Subcutaneous abdominal adipose tissue (tissue), 5 donors: ENCODE data around the gene CFP.

Experiments
- H3K27ac ChIP-seq: one replicate; pipeline ENCODE4 v1.7.0; 2013; ENCODE audit warnings: low read depth, mild to moderate bottlenecking, inconsistent platforms, low read length, moderate library complexity
- H3K27me3 ChIP-seq, 5 donors: one replicate each; pipeline ENCODE4 v1.7.0; 2013; ENCODE audit warnings: low read length in 5 of 5, inconsistent platforms in 1 of 5; ENCODE audit not compliant: control insufficient read depth in 5 of 5, insufficient read depth in 4 of 5
- H3K36me3 ChIP-seq, 5 donors: one replicate each; pipeline ENCODE4 v1.7.0; 2013; ENCODE audit warnings: low read length in 5 of 5; ENCODE audit not compliant: control insufficient read depth in 5 of 5, insufficient read depth in 5 of 5
- H3K4me1 ChIP-seq, 5 donors: one replicate each; pipeline ENCODE4 v1.7.0; 2013; ENCODE audit warnings: low read length in 5 of 5, mild to moderate bottlenecking in 3 of 5, moderate library complexity in 1 of 5; ENCODE audit not compliant: control insufficient read depth in 5 of 5, insufficient read depth in 5 of 5
- H3K4me3 ChIP-seq, 5 donors: one replicate each; pipeline ENCODE4 v1.7.0; 2013; ENCODE audit warnings: low read length in 5 of 5, low read depth in 1 of 5
- H3K9ac ChIP-seq, 5 donors: one replicate each; pipeline ENCODE4 v1.7.0; 2013; ENCODE audit warnings: low read length in 5 of 5, mild to moderate bottlenecking in 4 of 5, moderate library complexity in 3 of 5
- H3K9me3 ChIP-seq, 5 donors: one replicate each; pipeline ENCODE4 v1.7.0; 2013; ENCODE audit warnings: low read length in 5 of 5; ENCODE audit not compliant: control insufficient read depth in 5 of 5
- donor health status: healthy.
- donor health status: healthy.
- donor health status: healthy.
- donor health status: healthy.
- donor health status: healthy.

CFP gene

GRCh38 chrX:47578692-47579091 lies 51.0 kb downstream of the CFP start:
- Histone ChIP-seq H3K4me3 (no peak overlapping the region), H3K36me3 (no peaks in the 10 kb centered on the region), H3K27me3 (peaks cover 8 to 35% (median 27%) of the 10 kb centered on the region in 5 donors), H3K9me3 (no peaks in the 10 kb centered on the region), H3K27ac (no peak overlapping the region), H3K4me1 (peaks cover 0 to 8% (median 2%) of the 10 kb centered on the region in 5 donors), H3K9ac (no peak overlapping the region)

DNA sequence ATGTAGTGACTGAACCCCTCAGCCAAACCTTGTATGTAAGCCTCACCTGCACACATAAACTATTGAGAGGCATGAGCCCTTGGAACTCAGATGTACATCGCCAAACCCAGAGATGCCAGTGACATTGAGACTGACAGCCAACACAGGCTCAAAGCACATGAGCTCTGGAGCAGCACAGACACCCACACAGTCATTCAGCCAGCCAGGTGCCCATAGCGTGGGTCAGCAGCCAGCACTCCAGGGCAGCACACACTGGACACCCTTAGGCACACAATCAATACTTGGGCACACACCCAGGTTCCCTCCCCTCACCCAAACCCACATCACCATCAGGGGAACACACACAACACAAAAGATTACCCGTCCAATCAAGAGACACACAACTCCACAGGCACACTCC lies 51.8 kb downstream of the CFP start:
- Histone ChIP-seq H3K27ac (no peak overlapping the region), H3K4me1 (peaks cover 0 to 10% (median 5%) of the 10 kb centered on the region in 5 donors), H3K27me3 (peaks cover 8 to 43% (median 35%) of the 10 kb centered on the region in 5 donors), H3K36me3 (no peaks in the 10 kb centered on the region), H3K4me3 (no peak overlapping the region), H3K9me3 (no peaks in the 10 kb centered on the region), H3K9ac (no peak overlapping the region)

GRCh38 chrX:47577424-47577823 lies 52.3 kb downstream of the CFP start:
- H3K27ac ChIP-seq = no peak overlapping the region

DNA sequence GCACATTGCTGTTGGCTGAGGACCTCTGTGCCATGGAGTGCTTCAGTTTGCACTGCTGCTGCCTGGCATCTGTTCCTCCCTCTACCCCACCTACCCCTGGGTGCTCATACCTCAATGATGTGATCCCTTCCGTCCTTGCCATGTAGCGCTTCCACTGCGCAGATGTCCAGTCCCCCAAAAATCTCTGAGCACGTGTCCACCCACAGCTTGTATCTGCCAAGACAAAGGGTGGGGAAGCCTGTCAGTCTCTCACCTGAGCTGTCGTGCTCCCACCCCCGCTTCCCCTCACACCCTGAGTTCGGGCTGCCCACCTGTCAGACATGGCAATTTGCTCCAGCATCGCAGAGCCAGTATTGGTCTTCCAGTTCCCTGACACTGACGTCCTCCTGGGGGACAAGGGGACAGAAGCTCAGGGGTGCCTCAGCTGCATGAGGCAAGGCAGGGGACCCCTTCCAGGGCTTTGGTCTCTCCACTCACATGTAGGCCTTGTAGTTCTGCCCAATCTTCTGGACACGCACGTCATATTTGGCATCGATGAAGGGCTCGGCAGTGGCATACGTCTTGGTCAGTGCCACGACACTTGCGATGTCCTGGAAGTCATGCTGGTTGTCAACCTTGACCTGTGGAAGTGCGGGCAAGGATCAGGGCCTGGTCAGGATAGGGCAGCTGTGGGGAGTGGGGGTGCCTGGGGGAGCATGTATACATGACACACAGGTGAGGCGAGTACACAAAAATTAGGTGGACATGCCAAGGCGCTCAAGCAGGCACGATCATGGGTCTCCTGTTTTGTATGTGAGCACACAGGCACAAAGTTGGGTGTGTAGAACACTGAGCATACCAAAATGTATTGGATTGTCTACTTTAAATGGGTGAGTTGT lies 53.5 kb downstream of the CFP start:
- Histone ChIP-seq H3K27me3 (peaks cover 8 to 52% (median 34%) of the 10 kb centered on the region in 5 donors), H3K4me3 (no peak overlapping the region), H3K27ac (no peak overlapping the region), H3K9ac (no peak overlapping the region), H3K36me3 (peaks cover 0 to 8% (median 5%) of the 10 kb centered on the region in 5 donors), H3K4me1 (peaks cover 0 to 8% (median 5%) of the 10 kb centered on the region in 5 donors), H3K9me3 (no peaks in the 10 kb centered on the region)

More at GRCh38 chrX:47577424-47577823, 52.3 kb downstream of the CFP start:
- Histone ChIP-seq H3K4me3 (no peak overlapping the region), H3K36me3 (no peaks in the 10 kb centered on the region), H3K9me3 (no peaks in the 10 kb centered on the region), H3K9ac (no peak overlapping the region), H3K27me3 (peaks cover 8 to 44% (median 38%) of the 10 kb centered on the region in 5 donors), H3K4me1 (peaks cover 0 to 10% (median 5%) of the 10 kb centered on the region in 5 donors)

DNA sequence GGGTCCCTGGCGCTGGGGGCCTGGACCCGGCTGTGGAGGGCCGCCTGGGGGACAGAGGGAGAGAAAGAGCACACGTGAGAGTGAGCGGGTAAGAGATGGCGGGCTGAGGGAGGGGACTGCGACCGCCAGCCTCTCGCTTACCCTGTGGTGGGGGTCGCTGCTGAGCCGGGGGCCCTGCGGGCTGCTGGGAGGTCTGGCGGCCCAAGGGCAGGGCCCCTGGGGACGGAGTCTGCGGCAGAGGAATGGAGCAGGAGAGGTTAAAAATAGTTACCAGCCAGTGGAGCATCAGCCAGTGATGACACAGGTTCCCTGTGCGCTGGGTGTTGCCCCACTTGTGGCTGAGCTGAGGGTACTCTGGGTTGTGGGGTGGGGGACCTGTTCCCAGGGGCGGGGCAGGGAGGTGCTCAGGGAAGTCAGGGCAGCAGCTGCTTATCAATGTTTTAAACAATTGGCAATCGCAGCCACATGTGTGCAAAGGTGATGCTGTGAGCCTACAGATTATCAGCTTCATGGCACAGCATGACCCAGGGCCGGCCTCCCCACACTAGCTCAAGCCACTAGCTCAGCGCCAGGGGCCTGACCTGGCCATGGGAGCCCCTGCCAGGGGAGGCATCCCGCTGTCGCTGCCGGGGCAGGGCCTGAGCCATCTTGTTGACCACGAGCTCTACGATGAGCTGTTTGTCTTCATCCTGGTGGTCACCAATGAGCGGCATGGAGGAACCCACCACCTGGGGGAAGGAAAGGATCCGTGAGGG lies 55.0 kb downstream of the CFP start:
- no peak overlapping the region for H3K27ac ChIP-seq
- no peak overlapping the region for H3K9ac ChIP-seq
- peaks cover 8 to 48% (median 36%) of the 10 kb centered on the region in 5 donors for H3K27me3 ChIP-seq

DNA sequence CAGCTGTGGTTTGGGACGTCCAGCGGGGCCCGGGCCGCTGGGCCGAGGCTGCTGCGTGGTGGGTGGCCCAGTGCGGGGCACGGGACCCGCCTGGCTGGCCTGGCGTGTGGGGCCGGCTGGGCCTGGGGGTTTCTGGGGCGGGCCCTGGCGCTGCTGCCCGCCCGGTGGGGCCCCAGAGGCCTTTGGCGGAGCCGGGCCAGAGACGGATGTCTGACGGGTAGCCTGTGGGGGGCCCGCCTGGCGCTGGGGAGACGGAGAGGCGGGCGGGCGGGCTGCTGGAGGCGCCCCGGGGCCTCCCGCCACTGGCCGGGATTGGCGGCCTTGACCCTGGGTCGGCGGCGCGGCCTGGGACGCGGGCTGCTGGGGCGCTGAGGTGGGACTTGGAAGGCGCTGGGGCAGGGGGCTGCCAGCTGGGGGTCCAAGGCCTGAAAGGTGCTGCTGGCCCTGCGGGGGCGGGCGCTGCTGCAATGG lies 55.6 kb downstream of the CFP start:
- Histone ChIP-seq H3K9ac (no peak overlapping the region), H3K27ac (no peak overlapping the region), H3K36me3 (peaks cover 0 to 30% (median 21%) of the 10 kb centered on the region in 5 donors), H3K4me1 (peaks cover 0 to 8% (median 4%) of the 10 kb centered on the region in 5 donors), H3K4me3 (peak overlapping the region in 1 of 5 donors; percentile 38), H3K9me3 (no peaks in the 10 kb centered on the region), H3K27me3 (peaks cover 6 to 48% (median 34%) of the 10 kb centered on the region in 5 donors)

More for the DNA sequence above, 55.0 kb downstream of the CFP start:
- Histone ChIP-seq H3K4me1 (peaks cover 0 to 8% (median 5%) of the 10 kb centered on the region in 5 donors), H3K9me3 (no peaks in the 10 kb centered on the region), H3K36me3 (peaks cover 0 to 24% (median 15%) of the 10 kb centered on the region in 5 donors), H3K4me3 (no peak overlapping the region)

DNA sequence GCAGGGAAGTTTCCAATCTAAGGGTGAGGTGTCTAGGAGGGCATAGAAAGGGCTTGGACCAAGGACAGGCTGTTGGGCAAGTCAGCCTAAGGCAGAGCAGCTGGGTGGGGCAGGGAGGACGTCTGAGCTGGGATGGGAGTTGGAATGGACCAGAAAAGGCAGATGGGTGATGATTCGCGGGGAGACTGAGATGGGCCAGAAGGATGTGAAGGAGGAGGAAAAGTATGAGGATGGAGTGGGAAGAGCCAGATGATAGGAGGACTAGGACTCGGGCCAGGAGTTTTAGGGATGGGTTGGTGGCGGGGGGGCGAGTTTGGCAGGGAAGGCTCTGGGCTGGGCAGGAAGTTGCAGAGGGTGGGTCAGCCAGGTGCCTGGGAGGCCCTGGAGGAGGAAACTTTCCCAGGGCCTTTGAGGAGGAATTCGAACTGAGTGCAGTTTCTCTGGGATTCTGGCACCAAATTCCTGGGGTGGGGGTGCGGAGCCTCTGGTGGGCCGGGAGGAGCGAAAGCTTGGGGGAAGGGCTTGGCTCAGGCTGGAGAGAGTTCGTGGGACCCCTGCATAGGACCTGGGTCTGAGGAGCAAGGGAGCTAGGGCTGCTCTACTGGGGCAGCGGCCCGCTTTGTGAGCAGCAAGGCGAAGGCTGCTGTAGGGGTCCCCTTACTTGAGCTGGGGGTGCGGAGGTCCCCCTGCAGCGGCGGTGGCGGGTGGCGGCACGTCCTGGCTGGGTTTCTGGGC lies 56.2 kb downstream of the CFP start:
- peaks cover 0 to 8% (median 0%) of the 10 kb centered on the region in 5 donors for H3K4me1 ChIP-seq
- peak overlapping the region in 2 of 5 donors; percentile 17 to 38 for H3K4me3 ChIP-seq
- H3K27me3 ChIP-seq = peaks cover 0 to 43% (median 29%) of the 10 kb centered on the region in 5 donors
- H3K36me3 ChIP-seq = peaks cover 0 to 36% (median 24%) of the 10 kb centered on the region in 5 donors
- H3K27ac ChIP-seq = no peak overlapping the region
- no peaks in the 10 kb centered on the region for H3K9me3 ChIP-seq
- no peak overlapping the region for H3K9ac ChIP-seq
